ENCODE results near the gene DVL1.

- TF ChIP-seq, protein P1, sequence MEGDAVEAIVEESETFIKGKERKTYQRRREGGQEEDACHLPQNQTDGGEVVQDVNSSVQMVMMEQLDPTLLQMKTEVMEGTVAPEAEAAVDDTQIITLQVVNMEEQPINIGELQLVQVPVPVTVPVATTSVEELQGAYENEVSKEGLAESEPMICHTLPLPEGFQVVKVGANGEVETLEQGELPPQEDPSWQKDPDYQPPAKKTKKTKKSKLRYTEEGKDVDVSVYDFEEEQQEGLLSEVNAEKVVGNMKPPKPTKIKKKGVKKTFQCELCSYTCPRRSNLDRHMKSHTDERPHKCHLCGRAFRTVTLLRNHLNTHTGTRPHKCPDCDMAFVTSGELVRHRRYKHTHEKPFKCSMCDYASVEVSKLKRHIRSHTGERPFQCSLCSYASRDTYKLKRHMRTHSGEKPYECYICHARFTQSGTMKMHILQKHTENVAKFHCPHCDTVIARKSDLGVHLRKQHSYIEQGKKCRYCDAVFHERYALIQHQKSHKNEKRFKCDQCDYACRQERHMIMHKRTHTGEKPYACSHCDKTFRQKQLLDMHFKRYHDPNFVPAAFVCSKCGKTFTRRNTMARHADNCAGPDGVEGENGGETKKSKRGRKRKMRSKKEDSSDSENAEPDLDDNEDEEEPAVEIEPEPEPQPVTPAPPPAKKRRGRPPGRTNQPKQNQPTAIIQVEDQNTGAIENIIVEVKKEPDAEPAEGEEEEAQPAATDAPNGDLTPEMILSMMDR (IDR thresholded peaks at IDR 0.05; ENCODE audit: low read depth, low read length, poor library complexity, severe bottlenecking): no peak
- TF ChIP-seq EZH2phosphoT487 (IDR thresholded peaks at IDR 0.05; ENCODE audit: borderline replicate concordance, low read length): no peak
Measured at GRCh38 chr1:1312450-1313314, 36.5 kb downstream of the DVL1 start.
